ENCODE measurements around the gene PLXNA2.

Gene PLXNA2

GRCh38 chr1:208243967-208244916 lies at the start of gene PLXNA2:
TSS of gene PLXNA2 (minus strand) at chr1:208244384. CDS start at chr1:208217922, 26,462 bp downstream.
- peak; percentile 42 for DNase-seq

- DNase-seq = no peak
These were observed 48.7 kb upstream of the PLXNA2 start for GRCh38 chr1:208292908-208293307.

GRCh38 chr1:208291923-208292711 lies 47.9 kb upstream of the PLXNA2 start:
- no peak for DNase-seq

- DNase-seq = no peak
These were observed 46.9 kb upstream of the PLXNA2 start for GRCh38 chr1:208291129-208291528.

GRCh38 chr1:208289716-208290115 lies 45.5 kb upstream of the PLXNA2 start:
- no peak for DNase-seq

GRCh38 chr1:208288495-208288894 lies 44.3 kb upstream of the PLXNA2 start:
- no peak for DNase-seq

- DNase-seq = no peak
These were observed 36.7 kb upstream of the PLXNA2 start for GRCh38 chr1:208280681-208281450.

GRCh38 chr1:208279826-208280588 lies 35.8 kb upstream of the PLXNA2 start:
- no peak for DNase-seq

GRCh38 chr1:208278638-208279037 lies 34.5 kb upstream of the PLXNA2 start:
- DNase-seq = no peak

GRCh38 chr1:208276757-208277435 lies 32.7 kb upstream of the PLXNA2 start:
- DNase-seq = no peak

- no peak for DNase-seq
These were observed 30.9 kb upstream of the PLXNA2 start for GRCh38 chr1:208275083-208275482.

- DNase-seq = no peak
These were observed 29.3 kb upstream of the PLXNA2 start for GRCh38 chr1:208273386-208274017.

GRCh38 chr1:208272713-208273112 lies 28.5 kb upstream of the PLXNA2 start:
- no peak for DNase-seq

- no peak for DNase-seq
These were observed 28.1 kb upstream of the PLXNA2 start for GRCh38 chr1:208272311-208272710.

- DNase-seq = no peak
These were observed 27.1 kb upstream of the PLXNA2 start for GRCh38 chr1:208271236-208271635.

- no peak for DNase-seq
These were observed 26.5 kb upstream of the PLXNA2 start for GRCh38 chr1:208270651-208271141.

GRCh38 chr1:208269338-208269666 lies 25.1 kb upstream of the PLXNA2 start:
- no peak for DNase-seq

GRCh38 chr1:208268541-208269337 lies 24.6 kb upstream of the PLXNA2 start:
- DNase-seq = no peak

GRCh38 chr1:208265525-208265924 lies 21.3 kb upstream of the PLXNA2 start:
- no peak for DNase-seq

- no peak for DNase-seq
These were observed 20.9 kb upstream of the PLXNA2 start for GRCh38 chr1:208265122-208265469.
